Kidney epithelial cell (primary cell): ENCODE measurements around the gene TTC21A. TPM values are rescaled to one million over a fixed set of nuclear protein-coding genes. Genes with fewer than 3 reads are reported as not detected.

Source experiments
- DNase-seq: peaks from one replicate; pipeline ENCODE4 v3.0.0-alpha.2; 2010; ENCODE audit warnings: low read depth
- H3K27me3 ChIP-seq: 2 replicates; pipeline ENCODE4 v1.6.0; 2011; ENCODE audit warnings: low read length; ENCODE audit not compliant: control insufficient read depth, insufficient read depth
- H3K36me3 ChIP-seq: 2 replicates; pipeline ENCODE4 v1.5.1; 2011; ENCODE audit warnings: low read length; ENCODE audit not compliant: control insufficient read depth, insufficient read depth
- H3K4me3 ChIP-seq: 2 replicates; pipeline ENCODE4 v1.5.1; 2011; ENCODE audit warnings: low read depth, mild to moderate bottlenecking, control low read depth, low read length
- total RNA-seq: library from RNA; depleted of rRNA; stranded (reverse); fragments of >200 nt; gene quantifications from 2 replicates; pipeline ENCODE4 v1.2.3, GENCODE V29; 2015
- TF ChIP-seq, protein P1 (sequence below): IDR thresholded peaks from 2 replicates; pipeline ENCODE4 v1.5.1; 2011; ENCODE audit warnings: mild to moderate bottlenecking, moderate library complexity, low read length, control low read depth, inconsistent platforms; ENCODE audit not compliant: insufficient read depth, poor library complexity, severe bottlenecking

Gene TTC21A
- total RNA-seq, 1 donor from 2014 or later, result 6.7 TPM

DNA sequence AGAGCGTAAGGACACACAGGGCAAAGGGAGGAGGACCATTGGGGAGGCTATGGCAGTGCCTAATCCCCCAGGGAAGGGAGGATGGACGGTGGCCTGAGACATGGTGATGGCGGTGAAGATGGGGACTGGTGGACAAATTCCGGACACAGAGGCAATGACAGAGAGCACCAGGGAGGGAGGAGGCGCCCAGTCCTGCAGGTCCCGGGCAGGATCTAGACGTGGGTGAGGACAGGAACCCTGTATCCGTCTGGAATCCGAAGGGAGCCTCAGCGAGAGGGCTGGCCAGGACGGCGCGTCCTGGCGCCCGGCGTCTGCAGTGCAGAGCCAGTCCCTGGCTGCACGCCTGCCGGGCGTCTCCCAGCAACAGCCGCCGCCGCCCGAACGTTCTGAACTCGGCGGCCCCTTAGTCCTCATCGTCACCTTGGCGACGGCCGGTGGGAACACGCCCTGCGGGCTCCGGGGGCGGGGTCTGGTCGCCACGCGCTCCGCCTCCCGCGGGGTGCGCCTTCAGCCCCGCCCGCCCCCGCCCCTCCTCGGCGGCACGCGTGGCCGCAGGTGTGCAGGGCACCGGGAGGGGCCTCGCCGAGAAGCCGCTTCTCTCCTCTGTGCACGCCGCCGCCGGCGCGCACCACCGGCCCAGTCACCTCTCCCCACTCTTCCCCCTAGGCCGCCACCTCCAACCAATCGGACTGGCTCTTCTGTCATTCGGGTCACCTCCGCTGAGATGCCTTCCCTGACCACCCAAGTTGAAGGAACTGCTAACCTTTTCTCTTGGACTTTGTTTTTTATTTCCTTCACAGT, 73.3 kb downstream of the TTC21A start:
- peak; percentile 34 for DNase-seq
- Histone ChIP-seq H3K27me3 (no peaks in the 10 kb centered on the region), H3K4me3 (peak overlapping the region; percentile 40), H3K36me3 (no peaks in the 10 kb centered on the region)
- TF ChIP-seq, protein P1, sequence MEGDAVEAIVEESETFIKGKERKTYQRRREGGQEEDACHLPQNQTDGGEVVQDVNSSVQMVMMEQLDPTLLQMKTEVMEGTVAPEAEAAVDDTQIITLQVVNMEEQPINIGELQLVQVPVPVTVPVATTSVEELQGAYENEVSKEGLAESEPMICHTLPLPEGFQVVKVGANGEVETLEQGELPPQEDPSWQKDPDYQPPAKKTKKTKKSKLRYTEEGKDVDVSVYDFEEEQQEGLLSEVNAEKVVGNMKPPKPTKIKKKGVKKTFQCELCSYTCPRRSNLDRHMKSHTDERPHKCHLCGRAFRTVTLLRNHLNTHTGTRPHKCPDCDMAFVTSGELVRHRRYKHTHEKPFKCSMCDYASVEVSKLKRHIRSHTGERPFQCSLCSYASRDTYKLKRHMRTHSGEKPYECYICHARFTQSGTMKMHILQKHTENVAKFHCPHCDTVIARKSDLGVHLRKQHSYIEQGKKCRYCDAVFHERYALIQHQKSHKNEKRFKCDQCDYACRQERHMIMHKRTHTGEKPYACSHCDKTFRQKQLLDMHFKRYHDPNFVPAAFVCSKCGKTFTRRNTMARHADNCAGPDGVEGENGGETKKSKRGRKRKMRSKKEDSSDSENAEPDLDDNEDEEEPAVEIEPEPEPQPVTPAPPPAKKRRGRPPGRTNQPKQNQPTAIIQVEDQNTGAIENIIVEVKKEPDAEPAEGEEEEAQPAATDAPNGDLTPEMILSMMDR, result no peak

DNA sequence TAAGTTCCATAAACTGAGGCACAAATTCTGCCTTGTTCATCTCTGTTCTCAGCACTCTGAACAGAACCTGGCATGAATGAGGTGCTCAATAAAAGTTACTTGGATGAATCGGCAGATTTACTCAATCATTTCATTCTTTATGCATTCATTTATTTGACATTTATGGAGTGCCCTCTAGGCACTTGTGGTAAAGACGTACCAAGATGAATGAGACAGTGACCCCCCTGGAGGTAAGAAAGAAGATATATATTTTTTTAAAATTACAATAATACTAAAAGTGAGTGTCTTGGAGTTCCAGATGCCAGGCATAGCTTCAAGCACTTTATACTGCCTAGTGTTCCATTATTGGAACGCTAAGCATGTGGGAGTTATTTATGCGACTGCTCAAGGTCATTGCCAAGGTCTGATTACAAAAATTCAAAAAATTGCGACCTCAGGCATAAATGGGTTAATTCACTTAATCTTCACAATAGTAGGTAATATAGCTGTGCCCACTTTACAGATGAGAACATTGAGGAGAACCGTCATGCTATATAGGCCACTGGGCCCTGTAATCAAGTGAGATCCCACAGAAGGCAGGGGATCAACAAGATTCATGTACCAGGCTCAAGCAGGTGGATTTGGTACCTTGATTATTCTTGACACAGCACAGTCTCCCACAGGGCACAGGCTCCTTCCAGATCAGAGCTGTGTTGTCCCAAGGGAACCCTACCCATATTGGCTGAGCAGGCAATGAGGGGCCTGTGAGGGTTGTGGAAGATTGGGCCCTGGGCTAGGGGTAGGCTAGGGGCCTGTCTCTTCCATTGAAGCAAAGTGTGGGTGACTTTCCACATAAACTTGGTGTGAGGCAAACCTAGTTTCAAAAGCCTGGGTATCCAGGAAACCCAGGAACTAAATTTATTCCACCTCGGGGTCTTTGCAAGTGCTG, 74.2 kb downstream of the TTC21A start:
- DNase-seq, result no peak
- H3K36me3 ChIP-seq, result no peaks in the 10 kb centered on the region
- no peak overlapping the region for H3K4me3 ChIP-seq
- TF ChIP-seq, protein P1, result no peak
- H3K27me3 ChIP-seq, result no peaks in the 10 kb centered on the region

DNA sequence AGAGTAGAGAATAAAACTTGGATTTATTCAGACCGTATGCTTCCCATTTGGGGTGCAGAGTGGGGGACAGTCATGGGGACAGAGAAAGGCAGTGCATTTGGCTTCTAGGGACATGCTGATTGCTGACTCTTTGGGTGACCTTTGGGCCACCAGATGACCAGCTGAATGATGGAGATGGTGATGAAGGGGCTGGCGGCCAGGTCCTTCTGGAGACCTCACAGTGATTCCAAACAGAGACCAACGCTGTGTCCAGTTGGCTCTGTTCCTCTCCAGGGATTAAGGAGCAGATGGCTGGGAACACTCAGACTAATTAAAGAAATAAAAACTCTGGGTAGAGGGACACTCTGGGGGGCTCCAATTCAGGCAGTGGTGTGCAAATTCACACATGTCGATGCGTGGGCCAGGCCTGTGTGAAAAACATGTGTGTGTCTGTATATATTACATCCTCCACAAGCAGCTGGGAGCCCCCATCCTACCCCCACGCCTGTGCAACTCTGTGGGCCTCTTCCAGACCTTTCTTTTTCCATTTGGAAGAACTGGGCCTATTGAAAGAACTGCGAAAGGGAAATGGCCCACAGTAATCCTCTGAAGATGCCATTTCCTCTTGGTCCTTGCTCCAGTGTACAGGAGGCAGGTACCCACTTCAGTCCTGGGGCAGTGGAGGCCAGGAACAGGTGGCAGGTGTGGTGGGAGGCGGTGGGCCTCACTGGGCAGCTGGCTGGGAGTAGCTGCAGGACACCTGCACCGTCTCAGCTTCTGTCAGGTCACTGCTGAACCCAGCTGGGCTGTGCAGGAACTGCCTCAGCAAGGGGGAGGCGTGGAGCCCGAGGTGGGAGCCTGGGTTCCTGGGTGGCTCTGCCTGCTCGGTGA, 76.0 kb downstream of the TTC21A start:
- H3K27me3 ChIP-seq, result no peaks in the 10 kb centered on the region
- H3K36me3 ChIP-seq, result no peaks in the 10 kb centered on the region
- DNase-seq, result no peak
- H3K4me3 ChIP-seq, result no peak overlapping the region
- TF ChIP-seq, protein P1, result no peak

GRCh38 chr3:39184081-39184967, 76.8 kb downstream of the TTC21A start:
- Histone ChIP-seq H3K4me3 (no peak overlapping the region), H3K27me3 (no peaks in the 10 kb centered on the region), H3K36me3 (no peaks in the 10 kb centered on the region)
- DNase-seq, result no peak
- TF ChIP-seq, protein P1, result no peak

GRCh38 chr3:39184968-39185285, 77.4 kb downstream of the TTC21A start:
- Histone ChIP-seq H3K36me3 (no peaks in the 10 kb centered on the region), H3K27me3 (no peaks in the 10 kb centered on the region), H3K4me3 (no peak overlapping the region)
- TF ChIP-seq, protein P1, result no peak
- no peak for DNase-seq
